Suppressor macrophage treated with lipopolysaccharide for 1 hour (primary cell): ENCODE data around the gene FXN.
A peak's percentile ranks its signal among the peaks of the same experiment; 100 is the strongest.
"Not testable (repeated sequence)": the region's sequence is repeated elsewhere in the genome, so short reads cannot be mapped to it uniquely, and the experiment has no call there.

Experiments
- DNase-seq, 3 donors: peaks; one replicate each; pipeline ENCODE4 v3.0.0-alpha.2; 2020 to 2022

The FXN gene

DNA sequence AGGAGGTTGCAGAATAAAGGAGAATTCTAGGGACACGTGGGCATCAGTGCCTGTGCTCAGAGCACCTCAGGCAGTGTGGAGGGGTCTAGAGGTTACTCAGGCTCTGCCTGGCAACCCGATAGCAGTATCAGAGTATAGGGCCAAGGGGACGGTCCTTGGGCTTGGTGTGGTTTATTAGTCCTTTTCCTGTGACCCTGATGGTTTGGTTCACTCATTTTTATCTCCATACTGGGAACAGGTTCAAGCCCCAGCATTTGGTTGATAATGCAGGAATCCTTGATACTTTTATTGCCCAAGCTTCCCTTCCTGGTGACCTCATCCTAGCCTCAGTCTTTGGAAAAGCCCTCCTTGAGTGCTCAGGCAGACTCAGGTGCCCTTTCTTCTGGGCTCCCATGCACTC is 35.5 kb downstream of the FXN start:
- DNase-seq: no peak

DNA sequence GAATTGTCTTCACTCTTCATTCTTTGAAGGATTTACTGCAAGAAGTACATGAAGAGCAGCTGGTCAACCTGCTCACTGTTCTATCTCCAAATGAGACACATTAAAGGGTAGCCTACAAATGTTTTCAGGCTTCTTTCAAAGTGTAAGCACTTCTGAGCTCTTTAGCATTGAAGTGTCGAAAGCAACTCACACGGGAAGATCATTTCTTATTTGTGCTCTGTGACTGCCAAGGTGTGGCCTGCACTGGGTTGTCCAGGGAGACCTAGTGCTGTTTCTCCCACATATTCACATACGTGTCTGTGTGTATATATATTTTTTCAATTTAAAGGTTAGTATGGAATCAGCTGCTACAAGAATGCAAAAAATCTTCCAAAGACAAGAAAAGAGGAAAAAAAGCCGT is 37.6 kb downstream of the FXN start:
- no peak for DNase-seq

DNA sequence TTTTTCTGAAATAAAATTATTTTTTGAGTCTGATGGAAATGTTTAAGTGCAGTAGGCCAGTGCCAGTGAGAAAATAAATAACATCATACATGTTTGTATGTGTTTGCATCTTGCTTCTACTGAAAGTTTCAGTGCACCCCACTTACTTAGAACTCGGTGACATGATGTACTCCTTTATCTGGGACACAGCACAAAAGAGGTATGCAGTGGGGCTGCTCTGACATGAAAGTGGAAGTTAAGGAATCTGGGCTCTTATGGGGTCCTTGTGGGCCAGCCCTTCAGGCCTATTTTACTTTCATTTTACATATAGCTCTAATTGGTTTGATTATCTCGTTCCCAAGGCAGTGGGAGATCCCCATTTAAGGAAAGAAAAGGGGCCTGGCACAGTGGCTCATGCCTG is 39.2 kb downstream of the FXN start:
- no peak for DNase-seq

DNA sequence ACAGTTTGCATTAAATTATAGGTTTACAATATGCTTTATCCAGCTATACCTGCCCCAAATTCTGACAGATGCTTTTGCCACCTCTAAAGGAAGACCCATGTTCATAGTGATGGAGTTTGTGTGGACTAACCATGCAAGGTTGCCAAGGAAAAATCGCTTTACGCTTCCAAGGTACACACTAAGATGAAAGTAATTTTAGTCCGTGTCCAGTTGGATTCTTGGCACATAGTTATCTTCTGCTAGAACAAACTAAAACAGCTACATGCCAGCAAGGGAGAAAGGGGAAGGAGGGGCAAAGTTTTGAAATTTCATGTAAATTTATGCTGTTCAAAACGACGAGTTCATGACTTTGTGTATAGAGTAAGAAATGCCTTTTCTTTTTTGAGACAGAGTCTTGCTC is 41.0 kb downstream of the FXN start:
- DNase-seq: no peak

DNA sequence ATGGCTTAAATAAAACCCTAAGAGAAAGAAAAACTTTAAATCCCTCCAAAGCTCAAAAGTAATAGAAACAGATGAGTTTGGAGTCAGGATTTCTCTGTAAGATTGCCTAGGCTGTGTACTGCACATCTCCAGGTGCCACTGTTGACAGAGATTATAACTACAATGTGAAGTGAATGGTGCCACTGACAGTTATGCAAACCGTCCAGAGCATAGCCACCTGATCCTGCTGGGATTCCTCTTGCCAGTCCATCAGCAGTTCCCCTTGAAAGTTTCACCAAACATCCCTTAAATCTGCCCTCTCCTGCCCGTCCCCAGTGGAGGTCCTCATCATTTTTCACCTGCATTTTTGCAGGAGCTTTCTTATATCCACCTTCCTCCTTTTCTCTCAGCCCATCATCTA is 42.5 kb downstream of the FXN start:
- DNase-seq: no peak

DNA sequence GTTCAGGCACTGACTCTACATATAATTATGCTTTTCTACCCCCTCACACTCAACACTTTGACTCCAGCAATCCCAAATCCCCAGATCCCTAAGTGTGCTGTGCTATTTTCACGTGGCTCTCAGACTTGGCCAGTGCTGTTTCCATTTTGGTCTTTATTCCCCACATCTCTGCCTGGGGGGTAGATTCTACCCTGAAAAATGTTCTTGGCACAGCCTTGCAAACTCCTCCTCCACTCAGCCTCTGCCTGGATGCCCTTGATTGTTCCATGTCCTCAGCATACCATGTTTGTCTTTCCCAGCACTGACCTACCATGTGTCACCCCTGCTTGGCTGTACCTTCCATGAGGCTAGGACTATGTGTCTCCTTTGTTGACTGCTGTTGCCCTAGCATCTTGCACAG is 43.0 kb downstream of the FXN start:
- no peak for DNase-seq

DNA sequence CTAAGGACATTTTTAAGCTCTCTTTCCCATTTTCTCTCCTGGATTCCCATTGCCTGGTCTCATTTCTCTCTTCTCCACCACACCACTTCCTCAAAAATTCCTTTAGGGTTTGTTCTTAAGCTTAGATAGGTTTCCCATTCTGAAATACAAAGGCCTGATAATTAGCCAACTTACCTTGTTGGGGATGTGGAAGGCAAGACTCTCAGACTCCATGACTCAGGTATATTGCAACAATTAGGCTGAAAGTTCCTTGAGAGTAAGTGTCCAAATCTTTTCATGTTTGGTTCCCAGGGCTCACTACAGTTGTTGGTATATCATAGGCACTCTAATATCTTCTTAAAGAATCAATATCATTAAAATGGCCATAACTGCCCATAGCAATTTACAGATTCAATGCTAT is 43.6 kb downstream of the FXN start:
- no peak for DNase-seq

DNA sequence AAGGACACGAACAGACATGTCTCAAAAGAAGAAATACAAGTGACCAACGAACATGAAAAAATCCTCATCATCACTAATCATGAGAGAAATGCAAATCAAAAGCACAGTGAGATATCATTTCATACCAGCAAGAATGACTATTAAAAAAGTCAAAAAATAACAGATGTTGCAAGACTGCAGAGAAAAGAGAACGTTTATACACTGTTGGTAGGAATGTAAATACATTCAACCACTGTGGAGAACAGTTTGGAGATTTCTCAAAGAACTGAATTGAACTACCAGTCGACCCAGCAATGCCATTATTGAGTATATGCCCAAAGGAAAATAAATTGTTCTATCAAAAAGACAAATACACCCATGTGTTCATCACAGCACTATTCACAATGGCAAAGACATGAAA is 45.7 kb downstream of the FXN start:
- DNase-seq: no peak

DNA sequence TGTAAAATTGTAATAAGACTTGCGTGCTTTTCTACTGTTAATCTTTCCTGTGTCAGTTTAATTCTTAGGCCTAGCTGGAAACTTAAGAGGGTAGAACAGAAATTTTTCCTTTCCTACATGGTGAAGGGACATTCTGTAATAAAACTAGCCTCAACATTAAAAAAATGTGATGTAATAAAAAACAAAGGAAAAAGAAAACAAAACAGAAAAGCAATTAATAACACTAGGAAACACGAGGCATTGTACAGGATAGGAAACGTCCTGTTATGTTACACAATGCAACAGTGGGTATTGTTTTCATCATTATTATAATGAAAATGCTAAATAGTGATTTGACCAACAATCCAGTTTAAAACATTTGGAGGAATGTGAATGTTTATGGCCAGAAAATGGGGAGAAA is 47.8 kb downstream of the FXN start:
- no peak for DNase-seq

DNA sequence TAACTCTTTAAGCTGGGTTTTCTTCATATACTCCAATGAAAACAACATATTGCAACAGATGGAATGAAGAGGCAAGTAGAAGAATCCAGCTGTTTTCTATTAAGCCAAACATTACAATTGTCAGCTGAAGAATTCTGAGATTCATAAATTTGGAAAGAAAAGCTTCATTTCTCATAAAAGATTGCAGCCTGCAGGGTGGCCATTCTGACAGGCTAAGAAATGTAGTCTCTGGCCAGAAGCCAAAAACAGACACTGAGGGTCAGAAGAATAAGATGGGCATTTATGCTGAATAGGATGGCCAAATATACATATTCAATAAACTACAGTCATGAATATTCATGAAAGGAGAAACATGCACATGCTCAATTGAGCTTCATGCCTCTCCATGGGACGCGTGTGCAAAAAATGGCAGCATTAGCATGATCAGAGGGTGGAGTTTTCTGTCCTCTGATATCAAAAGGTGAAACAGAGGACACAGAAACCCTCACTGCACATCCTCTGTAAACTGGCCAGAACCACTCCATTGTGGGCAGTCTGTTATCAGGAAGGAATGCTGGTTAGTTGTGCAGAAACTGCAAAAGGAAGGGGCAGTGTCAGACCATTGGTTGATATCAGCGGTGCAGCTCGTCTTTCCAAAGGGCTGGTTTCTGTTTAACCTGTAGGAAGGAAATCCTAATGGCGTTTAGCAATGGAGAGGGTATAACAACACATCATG is 50.2 kb downstream of the FXN start:
- no peak for DNase-seq

DNA sequence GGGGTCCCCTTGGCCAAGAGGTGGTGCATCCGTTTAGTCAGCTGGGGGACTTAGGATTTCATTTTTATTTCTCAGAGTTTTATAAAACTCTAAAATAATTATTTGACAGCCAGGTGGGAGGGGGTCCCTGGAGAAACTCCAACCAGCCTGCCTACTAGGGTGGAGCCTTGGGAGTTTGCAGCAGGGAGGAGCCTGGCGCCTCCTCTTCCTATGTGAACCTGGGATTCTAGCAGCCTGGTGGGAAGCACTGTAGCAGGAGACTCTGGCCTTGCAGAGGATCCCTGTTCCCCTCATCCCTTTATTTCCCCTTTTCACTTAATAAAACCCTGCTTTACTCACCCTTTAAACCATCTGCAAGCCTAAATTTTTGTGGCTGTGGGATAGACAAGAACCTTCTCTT is 50.8 kb downstream of the FXN start:
- no peak for DNase-seq

DNA sequence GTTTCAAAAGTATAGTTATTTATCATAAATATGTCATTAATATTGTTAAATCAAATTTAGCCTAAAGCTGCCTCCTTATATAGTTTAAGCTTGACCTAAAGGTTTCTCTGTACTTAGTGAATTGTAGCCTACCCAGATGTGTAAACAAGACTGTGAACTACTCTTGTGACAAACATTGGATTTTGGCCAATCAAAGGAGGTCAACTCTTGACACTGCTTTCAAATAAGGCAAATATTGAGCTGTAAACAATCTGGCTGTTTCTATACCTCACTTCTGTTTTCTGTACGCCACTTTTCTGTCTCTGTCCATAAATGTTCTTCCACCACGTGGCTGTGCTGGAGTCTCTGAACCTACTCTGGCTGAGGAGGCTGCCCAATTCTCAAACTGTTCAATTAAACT is 51.2 kb downstream of the FXN start:
- no peak for DNase-seq

DNA sequence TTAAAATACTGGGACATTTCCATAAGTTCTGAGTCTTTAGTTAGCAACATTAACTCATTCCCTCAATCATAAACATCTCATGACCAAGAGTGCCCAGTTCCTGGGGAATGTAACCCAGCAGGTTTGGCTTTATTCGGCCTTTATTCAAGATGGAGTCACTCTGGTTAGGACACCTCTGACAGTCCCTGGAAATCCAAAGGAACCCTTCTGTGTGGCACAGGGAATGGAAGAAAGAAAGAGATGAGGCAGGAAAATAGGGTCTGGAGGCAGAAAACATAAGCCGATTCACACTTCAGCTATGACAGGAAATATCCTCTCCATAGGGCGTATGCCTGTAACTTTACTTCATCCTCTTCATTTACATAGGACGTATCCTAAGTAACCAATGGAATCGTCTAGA is 53.5 kb downstream of the FXN start:
- DNase-seq: no peak

DNA sequence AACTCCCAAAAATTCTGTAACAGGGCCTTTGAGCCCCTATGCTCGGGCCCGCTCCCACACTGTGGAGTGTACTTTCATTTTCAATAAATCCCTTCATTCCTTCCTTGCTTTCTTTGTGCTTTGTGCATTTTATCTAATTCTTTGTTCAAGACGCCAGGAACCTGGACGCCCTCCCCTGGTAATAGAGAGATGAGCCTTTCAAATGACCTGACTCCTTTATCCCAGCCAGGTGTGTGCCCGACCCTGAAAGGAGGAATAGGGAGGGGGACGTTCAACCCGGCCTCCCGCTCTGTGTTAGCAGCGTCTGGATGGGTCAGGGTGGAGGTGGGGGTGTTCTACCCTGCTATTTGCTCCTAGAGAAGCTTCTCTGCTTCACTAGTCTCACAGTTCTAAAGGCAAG is 53.9 kb downstream of the FXN start:
- DNase-seq: no peak

DNA sequence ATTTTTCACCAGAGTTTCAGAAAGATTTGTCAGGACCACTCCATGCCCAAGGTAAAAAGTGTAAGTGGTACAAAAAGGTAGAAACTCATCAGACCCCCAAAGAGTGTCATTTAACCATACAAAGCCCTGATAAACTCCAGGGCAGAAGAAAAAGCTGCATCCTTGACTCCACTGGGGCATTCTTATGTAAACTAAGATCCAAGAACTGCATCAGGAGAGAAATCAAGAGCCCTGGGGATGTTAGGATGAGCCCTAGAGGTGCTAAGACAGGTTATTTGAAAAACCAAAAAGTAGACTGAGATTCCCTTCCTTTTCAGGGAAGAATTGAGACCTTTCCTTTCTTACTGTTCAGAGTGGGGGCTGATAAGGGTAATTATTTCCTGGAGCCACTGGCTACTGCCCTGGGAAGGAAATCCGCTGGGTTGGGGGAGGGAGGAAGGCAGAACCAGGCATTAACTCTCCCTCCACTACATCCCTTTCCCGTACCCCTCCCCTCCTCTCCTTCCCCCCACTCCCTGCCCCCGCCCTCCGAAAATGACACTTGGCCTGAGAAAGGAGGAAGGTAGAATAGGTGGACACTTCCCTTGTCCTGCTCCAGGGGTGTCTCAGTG is 54.7 kb downstream of the FXN start:
- DNase-seq: no peak

DNA sequence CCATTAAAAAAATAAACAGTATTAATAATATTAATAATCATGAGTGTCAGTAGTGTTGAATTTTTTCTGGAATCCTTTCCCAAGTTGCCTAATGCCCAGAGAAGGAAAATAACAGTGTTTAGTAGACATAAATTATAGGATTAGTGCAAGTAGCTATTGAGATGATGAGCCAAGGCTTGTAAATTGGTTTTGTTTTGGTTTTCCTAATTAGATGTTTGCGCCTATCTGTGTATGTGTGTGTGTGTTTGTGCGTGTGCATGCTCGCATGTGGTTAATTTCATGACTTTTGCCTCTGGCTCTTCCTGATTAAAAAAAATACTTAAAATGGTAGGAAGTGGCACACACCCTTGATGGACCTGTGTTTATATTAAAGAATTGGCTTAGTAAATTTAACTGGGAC is 55.4 kb downstream of the FXN start:
- DNase-seq: no peak

DNA sequence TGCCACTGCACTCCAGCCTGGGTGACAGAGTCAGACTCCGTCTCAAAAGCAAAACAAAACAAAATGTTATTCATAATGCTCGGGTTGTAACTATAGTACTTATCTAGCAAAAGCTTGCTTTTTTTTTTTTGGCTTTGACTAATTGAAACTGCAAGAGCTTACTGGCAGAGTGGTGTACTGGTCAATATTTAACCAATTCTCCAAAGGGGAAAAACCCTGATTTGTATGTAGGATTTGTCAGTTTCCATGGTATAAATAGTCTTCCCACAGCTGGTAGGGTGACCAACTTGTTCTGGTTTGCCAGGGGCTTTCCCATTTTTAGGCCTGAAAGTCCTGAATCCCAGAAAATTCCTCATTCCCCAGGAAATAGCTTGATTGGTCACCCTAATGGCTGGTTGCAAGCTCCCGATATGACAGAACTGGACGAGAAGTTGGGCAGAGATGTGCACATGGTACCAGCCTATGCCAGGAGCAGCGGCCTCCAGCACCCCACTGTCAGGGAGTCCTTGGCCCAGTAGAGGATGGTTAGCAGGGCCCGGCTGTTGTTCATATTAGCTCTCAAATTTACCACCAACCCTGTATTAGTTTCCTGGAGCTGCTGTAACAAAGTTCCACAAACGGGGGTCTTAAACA is 58.0 kb downstream of the FXN start:
- no peak for DNase-seq

DNA sequence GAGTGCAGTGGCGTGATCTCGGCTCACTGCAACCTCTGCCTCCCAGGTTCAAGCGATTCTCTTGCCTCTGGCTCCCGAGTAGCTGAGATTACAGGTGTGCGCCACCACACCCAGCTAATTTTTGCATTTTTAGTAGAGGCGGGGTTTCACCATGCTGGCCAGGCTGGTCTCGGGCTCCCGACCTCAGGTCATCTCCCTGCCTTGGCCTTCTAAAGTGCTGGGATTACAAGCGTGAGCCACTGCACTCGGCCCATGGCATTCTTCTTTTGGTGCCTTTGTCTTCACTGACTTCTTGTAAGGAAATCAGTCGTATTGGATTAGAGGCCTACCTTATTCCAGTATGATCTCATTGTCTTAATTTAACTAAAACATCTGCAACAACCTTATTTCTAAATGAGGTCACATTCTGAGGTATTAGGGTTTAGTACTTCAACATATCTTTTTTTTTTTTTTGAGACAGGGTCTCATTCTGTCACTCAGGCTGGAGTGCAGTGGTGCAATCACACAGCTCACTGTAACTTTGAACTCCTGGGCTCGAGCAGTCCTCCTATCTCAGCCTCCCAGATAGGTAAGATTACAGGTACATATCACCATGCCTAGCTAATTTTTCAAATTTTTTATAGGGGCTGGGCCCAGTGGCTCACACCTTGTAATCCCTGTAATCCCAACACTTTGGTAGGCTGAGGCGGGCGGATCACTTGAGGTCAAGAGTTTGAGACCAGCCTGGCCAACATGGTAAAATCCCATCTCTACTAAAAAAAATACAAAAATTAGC is 59.0 kb downstream of the FXN start:
- DNase-seq: not testable (repeated sequence)

DNA sequence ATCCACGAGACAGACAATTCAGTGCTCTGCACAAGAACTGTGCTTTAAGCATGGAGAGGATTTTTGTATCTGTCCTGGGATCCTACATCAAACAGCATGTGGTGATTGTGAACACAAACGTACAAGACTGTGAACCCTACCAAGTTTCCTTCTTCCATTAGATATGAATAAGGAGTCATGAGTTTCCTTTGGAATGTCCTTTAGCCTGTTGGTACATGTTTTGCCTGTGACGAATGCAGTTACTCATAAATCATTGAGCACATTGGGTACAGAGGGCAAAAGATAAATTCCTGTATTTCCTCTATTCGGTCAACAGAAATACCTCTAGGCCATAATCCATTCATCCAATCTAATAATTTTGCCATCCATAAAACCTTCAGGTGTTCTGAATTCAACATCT is 61.5 kb downstream of the FXN start:
- peak in 1 of 3 donors; percentile 24 for DNase-seq

DNA sequence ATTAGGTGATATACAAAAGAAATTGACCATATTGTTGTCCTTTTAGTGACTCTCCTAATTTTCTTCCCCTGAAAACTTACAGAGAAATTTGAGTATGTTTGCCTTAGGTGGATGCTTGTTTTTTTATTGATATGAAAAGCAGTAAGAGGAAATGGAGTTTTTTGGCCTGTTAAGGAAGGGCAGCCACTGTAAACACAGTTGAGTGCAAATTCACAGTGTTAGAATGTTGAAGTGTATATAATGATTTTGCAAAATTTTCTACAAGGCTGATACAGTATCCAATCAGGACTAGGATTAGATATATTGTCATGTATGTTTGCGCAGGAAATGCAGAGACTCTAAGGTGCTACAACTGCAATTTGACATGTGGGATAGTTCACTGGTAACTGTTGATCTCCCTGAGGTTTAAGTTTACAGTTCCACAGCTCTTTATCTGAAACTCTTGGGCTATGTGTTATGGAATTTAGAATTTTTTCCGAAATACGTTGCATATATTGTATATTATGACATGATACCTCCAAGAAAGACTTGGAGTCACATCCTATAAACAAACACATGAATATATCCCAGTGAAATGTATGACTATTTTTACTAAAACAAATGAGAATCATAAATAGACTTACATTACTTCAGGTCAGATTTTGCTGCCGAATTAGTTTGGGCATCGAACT is 62.5 kb downstream of the FXN start:
- DNase-seq: no peak

DNA sequence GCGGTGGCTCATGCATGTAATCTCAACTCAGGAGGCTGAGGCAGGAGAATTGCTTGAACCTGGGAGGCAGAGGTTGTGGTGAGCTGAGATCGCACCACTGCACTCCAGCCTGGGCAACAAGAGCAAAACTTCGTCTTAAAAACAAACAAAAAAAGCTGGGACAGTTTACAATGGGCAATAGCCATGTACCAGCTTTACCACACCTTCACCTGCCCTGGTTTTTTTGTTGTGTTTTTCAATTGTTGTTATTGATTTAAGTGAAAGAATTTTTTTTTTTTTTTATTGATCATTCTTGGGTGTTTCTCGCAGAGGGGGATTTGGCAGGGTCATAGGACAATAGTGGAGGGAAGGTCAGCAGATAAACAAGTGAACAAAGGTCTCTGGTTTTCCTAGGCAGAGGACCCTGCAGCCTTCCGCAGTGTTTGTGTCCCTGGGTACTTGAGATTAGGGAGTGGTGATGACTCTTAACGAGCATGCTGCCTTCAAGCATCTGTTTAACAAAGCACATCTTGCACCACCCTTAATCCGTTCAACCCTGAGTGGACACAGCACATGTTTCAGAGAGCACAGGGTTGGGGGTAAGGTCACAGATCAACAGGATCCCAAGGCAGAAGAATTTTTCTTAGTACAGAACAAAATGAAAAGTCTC is 67.9 kb downstream of the FXN start:
- DNase-seq: not testable (repeated sequence)

DNA sequence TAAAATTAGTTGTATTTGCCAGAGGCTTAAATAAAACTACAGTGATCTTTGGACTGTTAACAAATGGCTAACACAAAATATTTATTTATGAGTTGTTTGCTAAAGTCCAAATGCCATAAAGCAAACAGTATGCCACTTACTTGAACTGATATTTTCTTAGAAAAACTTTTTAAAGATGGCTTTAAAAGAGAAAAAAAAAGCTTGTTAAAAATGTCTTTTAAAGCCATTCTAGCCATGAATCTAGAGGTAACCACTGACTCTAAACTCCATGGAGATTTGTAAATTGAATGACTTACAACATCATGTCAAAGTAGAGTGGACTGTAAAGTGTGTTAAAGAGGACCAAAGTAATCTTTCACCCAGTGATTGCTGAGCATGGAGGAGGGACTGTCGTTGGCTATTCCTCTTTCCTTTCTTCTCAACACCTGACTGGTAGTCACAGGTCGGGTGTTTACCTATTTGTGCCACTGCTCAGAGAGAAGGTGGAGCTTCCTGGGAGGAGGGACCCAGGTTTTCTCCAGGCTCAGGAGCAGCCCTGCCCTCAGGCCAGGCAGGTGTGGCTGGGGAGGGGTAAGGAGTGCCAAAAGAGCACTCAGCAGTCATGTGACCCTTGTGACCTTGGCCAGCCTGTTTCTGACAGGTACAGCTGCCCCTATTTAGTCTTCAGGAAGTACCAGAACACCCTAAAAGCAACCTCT is 69.4 kb downstream of the FXN start:
- DNase-seq: no peak
